IMR-90 (cell line): ENCODE results near the gene TRIP4.

Experiments
- CEBPB ChIP-seq: IDR thresholded peaks from 2 replicates; pipeline ENCODE4 v1.6.1; 2012; ENCODE audit warnings: low read depth, low read length, improper control_type of control experiment
- CTCF ChIP-seq: conservative IDR thresholded peaks from 2 replicates; pipeline ENCODE4 v1.5.1; 2012; ENCODE audit warnings: mild to moderate bottlenecking, low read depth, low read length, improper control_type of control experiment
- ELK1 ChIP-seq: fragments of 150-350 bp; IDR thresholded peaks from 2 replicates; pipeline ENCODE4 v1.6.1; 2016; ENCODE audit warnings: low read depth, mild to moderate bottlenecking, low read length, moderate library complexity, borderline replicate concordance
- POLR2A ChIP-seq: IDR thresholded peaks from 2 replicates; pipeline ENCODE4 v1.6.1; 2012; ENCODE audit warnings: mild to moderate bottlenecking, low read depth, low read length
- RAD21 ChIP-seq: IDR thresholded peaks from 2 replicates; pipeline ENCODE4 v1.6.1; 2012; ENCODE audit warnings: low read length, improper control_type of control experiment
- RFX5 ChIP-seq: IDR thresholded peaks from 2 replicates; pipeline ENCODE4 v1.8.0; 2012; ENCODE audit warnings: low read depth, mild to moderate bottlenecking, low read length, moderate library complexity
- SMC3 ChIP-seq: fragments of 150-350 bp; IDR thresholded peaks from 2 replicates; pipeline ENCODE4 v1.6.1; 2016; ENCODE audit warnings: low read depth, mild to moderate bottlenecking, antibody characterized with exemption, low read length, moderate library complexity
- USF2 ChIP-seq: fragments of 150-350 bp; IDR thresholded peaks from 2 replicates; pipeline ENCODE4 v1.6.1; 2017; ENCODE audit warnings: mild to moderate bottlenecking, antibody characterized with exemption, low read length, low read depth

GRCh38 chr15:64485796-64486195, 98.2 kb downstream of the TRIP4 start:
- TF ChIP-seq ELK1 = no peak
- TF ChIP-seq POLR2A = no peak
- TF ChIP-seq CTCF = no peak
- TF ChIP-seq RFX5 = no peak
- no peak for TF ChIP-seq RAD21
- TF ChIP-seq SMC3 = no peak
- no peak for TF ChIP-seq USF2
- TF ChIP-seq CEBPB = no peak
